HG03196 (cell line): Measurements from ENCODE around the gene MYOG.

ENCODE experiments used
- ATAC-seq: cut with Tn5 transposase; IDR thresholded peaks from one replicate; pipeline ENCODE4 v1.9.1; 2021; ENCODE audit not compliant: unreplicated experiment

Gene MYOG

GRCh38 chr1:203117611-203118575 is 32.1 kb upstream of the MYOG start:
- ATAC-seq, result no peak

- ATAC-seq, result no peak
Observed at GRCh38 chr1:203116091-203116820, 30.4 kb upstream of the MYOG start.

GRCh38 chr1:203114202-203114601 is 28.4 kb upstream of the MYOG start:
- ATAC-seq, result no peak

- ATAC-seq, result no peak
Observed at GRCh38 chr1:203113308-203113707, 27.5 kb upstream of the MYOG start.

- no peak for ATAC-seq
Observed at GRCh38 chr1:203112475-203112874, 26.7 kb upstream of the MYOG start.

- no peak for ATAC-seq
Observed at GRCh38 chr1:203104789-203105390, 19.1 kb upstream of the MYOG start.

GRCh38 chr1:203103829-203104495 is 18.1 kb upstream of the MYOG start:
- ATAC-seq, result no peak

GRCh38 chr1:203103216-203103615 is 17.4 kb upstream of the MYOG start:
- ATAC-seq, result no peak

- no peak for ATAC-seq
Observed at GRCh38 chr1:203101813-203102634, 16.2 kb upstream of the MYOG start.

- no peak for ATAC-seq
Observed at GRCh38 chr1:203100516-203100869, 14.7 kb upstream of the MYOG start.

GRCh38 chr1:203099805-203100515 is 14.1 kb upstream of the MYOG start:
- ATAC-seq, result no peak

- no peak for ATAC-seq
Observed at GRCh38 chr1:203098914-203099520, 13.2 kb upstream of the MYOG start.

GRCh38 chr1:203098445-203098844 is 12.6 kb upstream of the MYOG start:
- ATAC-seq, result no peak

- ATAC-seq, result no peak
Observed at GRCh38 chr1:203097001-203097400, 11.2 kb upstream of the MYOG start.

- no peak for ATAC-seq
Observed at GRCh38 chr1:203096566-203096965, 10.8 kb upstream of the MYOG start.

GRCh38 chr1:203095061-203095690 is 9.4 kb upstream of the MYOG start:
- no peak for ATAC-seq

GRCh38 chr1:203093754-203094410 is 8.1 kb upstream of the MYOG start:
- no peak for ATAC-seq

- ATAC-seq, result no peak
Observed at GRCh38 chr1:203091761-203092330, 6.0 kb upstream of the MYOG start.
